ENCODE data around the gene REPIN1. TPM values are rescaled to one million over a fixed set of nuclear protein-coding genes. Genes with fewer than 3 reads are reported as not detected.

REPIN1 gene
- total and polyA plus RNA-seq, 4 donors: 17.1 to 118 (median 55.1) TPM

GRCh38 chr7:150388709-150389531 lies 20.3 kb downstream of the REPIN1 start:
- Histone ChIP-seq H3K36me3 (ENCODE audit: control insufficient read depth in 4 of 4, insufficient read depth in 3 of 4, low read depth in 1 of 4, low read length in 3 of 4) (no peaks in the 10 kb centered on the region), H3K27ac (ENCODE audit: low read depth in 1 of 2, low read length in 2 of 2) (peak overlapping the region; percentile 43 to 73), H3K4me1 (ENCODE audit: control insufficient read depth in 4 of 4, insufficient read depth in 4 of 4, low read length in 3 of 4) (peaks cover 0 to 45% (median 37%) of the 10 kb centered on the region in 4 donors), H3K9ac (ENCODE audit: low read depth in 1 of 2, low read length in 2 of 2) (peak overlapping the region in 1 of 2 donors; percentile 40), H3K27me3 (ENCODE audit: control insufficient read depth in 4 of 4, insufficient read depth in 4 of 4, low read length in 3 of 4) (no peaks in the 10 kb centered on the region), H3K4me3 (ENCODE audit: low read depth in 1 of 3, low read length in 3 of 3) (no peak overlapping the region), H3K9me3 (ENCODE audit: control insufficient read depth in 4 of 4, low read length in 3 of 4) (no peaks in the 10 kb centered on the region)
- DNase-seq (ENCODE audit: low spot score): peak; percentile 68
- 39% methylated on average over 20 of the region's 20 CpGs for WGBS
- TF ChIP-seq YY1 (IDR thresholded peaks at IDR 0.05): peak; percentile 84
- peak; percentile 69 for TF ChIP-seq REST (IDR thresholded peaks at IDR 0.05)
- TF ChIP-seq FOXA2 (IDR thresholded peaks at IDR 0.05): peak; percentile 25
- peak; percentile 98 for TF ChIP-seq SP1 (IDR thresholded peaks at IDR 0.05)
- peak; percentile 67 for TF ChIP-seq NR2F2 (IDR thresholded peaks at IDR 0.05)
- peak in 1 of 2 donors; percentile 19 for TF ChIP-seq GABPA (IDR thresholded peaks at IDR 0.05 in 1 of 2, conservative IDR thresholded peaks at IDR 0.05 in 1 of 2)
- TF ChIP-seq ZBTB33 (IDR thresholded peaks at IDR 0.05): peak; percentile 87
- peak; percentile 80 to 86 for TF ChIP-seq HNF4A (conservative IDR thresholded peaks at IDR 0.05)
- TF ChIP-seq FOXA1 (IDR thresholded peaks at IDR 0.05): peak; percentile 30
- TF ChIP-seq JUND (IDR thresholded peaks at IDR 0.05): peak in 1 of 2 donors; percentile 71
- TF ChIP-seq CTCF (IDR thresholded peaks at IDR 0.05; ENCODE audit: low read depth, low read length, missing input control): peak; percentile 98
- peak; percentile 89 for TF ChIP-seq ATF3 (IDR thresholded peaks at IDR 0.05)
- TF ChIP-seq TAF1 (conservative IDR thresholded peaks at IDR 0.05): no peak
- peak; percentile 83 to 97 for TF ChIP-seq EGR1 (IDR thresholded peaks at IDR 0.05; ENCODE audit: low read depth in 2 of 2)
- peak; percentile 44 for TF ChIP-seq HNF4G (IDR thresholded peaks at IDR 0.05)
- TF ChIP-seq MAX (IDR thresholded peaks at IDR 0.05): peak; percentile 92
- peak; percentile 99 to 100 for TF ChIP-seq RAD21 (IDR thresholded peaks at IDR 0.05)
- peak; percentile 99 for TF ChIP-seq RXRA (IDR thresholded peaks at IDR 0.05)
